Lower leg skin (tissue), 4 donors: ENCODE measurements around the gene TMEM272. TPM values are rescaled to one million over a fixed set of nuclear protein-coding genes. Genes with fewer than 3 reads are reported as not detected.

Experiments
- DNase-seq, 2 donors: peaks; one replicate each; pipeline ENCODE4 v3.0.0-alpha.2; 2019; ENCODE audit warnings: low spot score in 2 of 2
- H3K4me3 ChIP-seq: fragments of 200-600 bp; sonication (generic); 2 replicates; pipeline ENCODE4 v1.5.1; 2017; ENCODE audit warnings: mild to moderate bottlenecking, low read depth; ENCODE audit not compliant: poor library complexity, severe bottlenecking
- CTCF ChIP-seq, 3 donors: fragments of 450-650 bp; IDR thresholded peaks; one replicate each; pipeline ENCODE4 v1.5.1; 2016; ENCODE audit warnings: antibody characterized with exemption in 3 of 3, mild to moderate bottlenecking in 3 of 3, moderate library complexity in 2 of 3
- POLR2A ChIP-seq, 2 donors: fragments of 450-650 bp; IDR thresholded peaks; one replicate each; pipeline ENCODE4 v1.6.1; 2016 to 2017; ENCODE audit warnings: antibody characterized with exemption in 2 of 2, mild to moderate bottlenecking in 1 of 2, moderate library complexity in 1 of 2
- WGBS, 2 donors: methylation state at CpG; one replicate each; pipeline ENCODE4 v1.1.5; 2018; 5-methylcytosine and 5-hydroxymethylcytosine counted together
- intact Hi-C: fragments of 100-400 bp; cut with DNase I; formaldehyde crosslinking; loops from one replicate; pipeline ENCODE4 v1.15.0; 2023; ENCODE audit warnings: low total_unique reads
- total RNA-seq, 4 donors: library from RNA; depleted of rRNA; stranded (reverse); fragments of >200 nt; gene quantifications; one replicate each; pipeline ENCODE4 v1.1.0, GENCODE V29; 2016

TMEM272 gene
- total RNA-seq, 4 donors from 2014 or later: 0.32 TPM; not detected in 3

GRCh38 chr13:51770681-51771417 lies 74.1 kb downstream of the TMEM272 start:
- intact Hi-C loops: no loop called here
- TF ChIP-seq POLR2A (IDR thresholded peaks at IDR 0.05) (no peak), CTCF (IDR thresholded peaks at IDR 0.05) (no peak)
- no peak overlapping the region for H3K4me3 ChIP-seq
- DNase-seq: no peak
- 75 to 86% methylated on average over 11 of the region's 11 CpGs for WGBS, 2 donors

- intact Hi-C loops: no loop called here
- no peak for TF ChIP-seq POLR2A (IDR thresholded peaks at IDR 0.05)
- no peak for TF ChIP-seq CTCF (IDR thresholded peaks at IDR 0.05)
- no peak for DNase-seq
- 82 to 96% methylated on average over 6 of the region's 6 CpGs for WGBS, 2 donors
- no peak overlapping the region for H3K4me3 ChIP-seq
Observed at GRCh38 chr13:51770160-51770559, 74.8 kb downstream of the TMEM272 start.

GRCh38 chr13:51769455-51770127 lies 75.4 kb downstream of the TMEM272 start:
- intact Hi-C loops: no loop called here
- 24 to 36% methylated on average over 11 of the region's 11 CpGs for WGBS, 2 donors
- peak; percentile 83 to 95 for DNase-seq
- TF ChIP-seq POLR2A (IDR thresholded peaks at IDR 0.05): no peak
- TF ChIP-seq CTCF (IDR thresholded peaks at IDR 0.05): no peak
- H3K4me3 ChIP-seq: no peak overlapping the region

GRCh38 chr13:51768976-51769375 lies 76.0 kb downstream of the TMEM272 start:
- TF ChIP-seq POLR2A (IDR thresholded peaks at IDR 0.05): no peak
- no peak for TF ChIP-seq CTCF (IDR thresholded peaks at IDR 0.05)
- 91 to 98% methylated on average over 19 of the region's 19 CpGs for WGBS, 2 donors
- no peak overlapping the region for H3K4me3 ChIP-seq
- intact Hi-C loops: no loop called here
- no peak for DNase-seq

DNA sequence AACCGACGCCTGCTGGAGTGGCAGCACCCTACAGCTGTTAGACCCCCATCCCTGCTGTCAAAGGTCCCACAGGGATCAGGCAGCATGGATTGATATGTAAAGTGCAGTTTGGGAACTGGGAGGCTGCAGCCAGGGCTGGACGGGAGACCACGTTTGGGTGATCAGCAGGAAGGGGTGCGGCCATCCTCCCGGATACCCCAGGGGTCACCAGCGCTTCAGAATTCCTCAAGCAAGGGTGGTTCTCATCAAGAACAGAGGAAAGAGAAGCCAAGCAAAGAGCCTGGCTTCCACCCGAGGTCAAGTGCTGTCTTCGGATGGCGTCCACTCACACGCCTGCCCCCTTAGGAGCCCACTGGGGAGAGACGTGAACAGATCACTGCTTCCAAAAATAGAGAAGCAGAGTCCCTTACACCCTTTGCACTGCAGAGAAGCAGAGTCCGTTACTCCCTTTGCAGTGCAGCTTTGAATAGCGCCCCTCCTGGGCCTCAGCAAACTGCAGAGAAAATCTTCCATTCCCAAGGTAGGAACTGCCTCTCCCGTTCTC lies 76.5 kb downstream of the TMEM272 start:
- TF ChIP-seq CTCF (IDR thresholded peaks at IDR 0.05) (no peak), POLR2A (IDR thresholded peaks at IDR 0.05) (no peak)
- no peak for DNase-seq
- H3K4me3 ChIP-seq: no peak overlapping the region
- intact Hi-C loops: no loop called here
- WGBS, 2 donors: 87 to 88% methylated on average over 15 of the region's 15 CpGs
